ENCODE results near the gene PAPSS2.

PAPSS2 gene

DNA sequence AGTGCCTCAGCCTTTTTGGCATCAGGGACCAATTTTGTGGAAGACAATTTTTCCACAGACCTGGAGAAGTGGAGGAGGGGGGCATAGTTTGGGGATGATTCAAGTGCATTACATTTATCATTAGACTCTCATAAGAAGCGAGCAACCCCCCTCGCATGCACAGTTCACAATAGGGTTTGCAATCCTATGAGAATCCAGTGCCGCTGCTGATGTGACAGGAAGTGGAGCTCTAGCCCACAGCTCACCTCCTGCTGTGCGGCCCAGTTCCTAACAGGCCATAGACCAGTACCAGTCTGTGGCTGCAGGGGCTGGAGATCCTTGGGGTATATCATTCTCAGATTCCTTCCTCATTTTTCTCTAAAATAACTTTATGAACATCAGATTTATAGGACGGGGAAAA lies 107.6 kb downstream of the PAPSS2 start:
- DNase-seq (ENCODE audit: low spot score) = no peak
- in situ Hi-C loops (cut with MboI; ENCODE audit: low pct_unique_long_range_greater_than_20kb, low sequenced_read_pairs, unreplicated experiment) = no loop called here
- TF ChIP-seq, protein P1, sequence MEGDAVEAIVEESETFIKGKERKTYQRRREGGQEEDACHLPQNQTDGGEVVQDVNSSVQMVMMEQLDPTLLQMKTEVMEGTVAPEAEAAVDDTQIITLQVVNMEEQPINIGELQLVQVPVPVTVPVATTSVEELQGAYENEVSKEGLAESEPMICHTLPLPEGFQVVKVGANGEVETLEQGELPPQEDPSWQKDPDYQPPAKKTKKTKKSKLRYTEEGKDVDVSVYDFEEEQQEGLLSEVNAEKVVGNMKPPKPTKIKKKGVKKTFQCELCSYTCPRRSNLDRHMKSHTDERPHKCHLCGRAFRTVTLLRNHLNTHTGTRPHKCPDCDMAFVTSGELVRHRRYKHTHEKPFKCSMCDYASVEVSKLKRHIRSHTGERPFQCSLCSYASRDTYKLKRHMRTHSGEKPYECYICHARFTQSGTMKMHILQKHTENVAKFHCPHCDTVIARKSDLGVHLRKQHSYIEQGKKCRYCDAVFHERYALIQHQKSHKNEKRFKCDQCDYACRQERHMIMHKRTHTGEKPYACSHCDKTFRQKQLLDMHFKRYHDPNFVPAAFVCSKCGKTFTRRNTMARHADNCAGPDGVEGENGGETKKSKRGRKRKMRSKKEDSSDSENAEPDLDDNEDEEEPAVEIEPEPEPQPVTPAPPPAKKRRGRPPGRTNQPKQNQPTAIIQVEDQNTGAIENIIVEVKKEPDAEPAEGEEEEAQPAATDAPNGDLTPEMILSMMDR (IDR thresholded peaks at IDR 0.05; ENCODE audit: extremely low read depth, insufficient read depth, missing control alignments) = no peak

DNA sequence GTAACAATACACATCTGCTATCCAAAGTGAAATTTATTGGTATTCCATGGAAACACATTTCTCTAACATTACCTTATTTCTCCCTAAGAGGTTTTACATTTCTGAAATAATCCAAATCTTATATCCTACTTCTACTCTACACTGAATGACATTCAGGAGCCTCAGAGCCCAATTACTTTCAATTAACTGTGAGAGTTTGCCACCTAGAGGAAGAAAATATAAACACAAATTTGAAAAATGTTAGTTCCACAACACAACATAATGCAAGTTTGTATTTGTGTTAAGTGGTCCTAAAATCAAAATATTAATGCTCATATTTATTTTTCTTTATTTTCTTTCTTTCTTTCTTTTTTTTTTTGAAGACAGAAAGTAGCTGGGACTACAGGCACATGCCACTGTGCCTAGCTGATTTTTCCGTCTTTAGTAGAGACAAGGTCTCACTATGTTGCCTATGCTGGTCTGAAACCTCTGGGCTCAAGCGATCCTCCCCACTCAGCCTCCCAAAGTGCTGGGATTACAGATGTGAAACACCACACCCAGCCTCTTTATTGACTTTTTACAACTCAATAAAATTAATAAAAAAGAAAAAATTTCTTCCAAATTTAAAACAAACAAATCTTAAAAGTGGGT lies 112.3 kb downstream of the PAPSS2 start:
- in situ Hi-C loops (cut with MboI; ENCODE audit: low pct_unique_long_range_greater_than_20kb, low sequenced_read_pairs, unreplicated experiment) = no loop called here
- TF ChIP-seq, protein P1 (IDR thresholded peaks at IDR 0.05; ENCODE audit: extremely low read depth, insufficient read depth, missing control alignments) = peak; percentile 32
- DNase-seq (ENCODE audit: low spot score) = peak; percentile 14

DNA sequence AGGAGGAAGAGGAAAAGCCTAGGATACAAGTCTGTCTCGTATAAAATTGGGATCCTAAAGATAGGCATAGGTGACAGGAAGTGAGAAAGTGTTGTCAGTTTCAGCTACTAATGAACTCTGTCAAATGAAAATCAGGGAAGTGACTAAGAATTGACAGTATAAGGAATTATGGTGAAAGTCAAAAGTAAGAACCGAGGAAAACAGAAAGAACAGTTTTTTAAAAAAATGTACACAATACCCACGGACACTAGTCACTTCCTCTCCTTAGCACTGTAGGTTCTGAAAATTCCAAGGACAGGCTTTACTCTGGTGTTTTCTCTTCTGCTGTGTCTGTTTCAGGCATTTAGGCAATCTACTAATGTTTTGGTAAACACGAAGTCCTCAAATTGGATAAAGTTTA lies 116.1 kb downstream of the PAPSS2 start:
- TF ChIP-seq, protein P1 (IDR thresholded peaks at IDR 0.05; ENCODE audit: extremely low read depth, insufficient read depth, missing control alignments) = no peak
- in situ Hi-C loops (cut with MboI; ENCODE audit: low pct_unique_long_range_greater_than_20kb, low sequenced_read_pairs, unreplicated experiment) = no loop called here
- no peak for DNase-seq (ENCODE audit: low spot score)

DNA sequence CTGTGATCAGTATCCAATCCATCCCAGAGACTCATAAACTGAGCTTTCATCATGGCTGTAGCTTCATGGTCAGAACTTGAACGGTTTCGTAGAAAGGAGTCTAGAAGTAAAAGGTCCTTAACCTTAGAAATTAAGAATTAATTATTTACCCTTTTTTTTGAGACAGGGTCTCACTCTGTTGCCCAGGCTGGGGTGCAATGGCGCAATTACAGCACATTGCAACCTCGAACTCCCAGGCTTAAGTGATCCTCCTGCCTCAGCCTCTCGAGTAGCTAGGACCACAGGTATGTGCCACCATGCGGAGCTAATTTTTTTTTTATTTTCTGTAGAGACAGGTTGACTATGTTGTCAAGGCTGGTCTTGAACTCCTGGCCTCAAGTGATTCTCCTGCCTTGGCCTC lies 116.7 kb downstream of the PAPSS2 start:
- TF ChIP-seq, protein P1 (IDR thresholded peaks at IDR 0.05; ENCODE audit: extremely low read depth, insufficient read depth, missing control alignments) = no peak
- DNase-seq (ENCODE audit: low spot score) = no peak
- in situ Hi-C loops (cut with MboI; ENCODE audit: low pct_unique_long_range_greater_than_20kb, low sequenced_read_pairs, unreplicated experiment) = no loop called here

DNA sequence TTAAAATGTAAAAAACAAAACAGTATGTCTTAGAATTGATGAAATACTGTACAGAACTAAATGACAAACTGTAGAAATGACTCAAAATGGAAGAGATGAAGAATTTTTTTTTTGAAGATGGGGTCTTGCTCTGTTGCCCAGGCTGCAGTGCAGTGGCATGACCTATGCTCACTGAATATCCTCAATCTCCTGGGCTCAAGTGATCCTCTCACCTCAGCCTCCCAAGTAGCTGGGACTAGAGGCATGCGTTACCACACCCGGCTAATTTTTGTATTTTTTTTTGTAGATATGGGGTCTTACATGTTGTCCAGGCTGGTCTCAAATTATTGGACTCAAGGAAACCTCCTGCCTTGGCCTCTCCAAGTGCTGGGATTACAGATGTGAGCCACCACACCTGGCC lies 121.9 kb downstream of the PAPSS2 start:
- in situ Hi-C loops (cut with MboI; ENCODE audit: low pct_unique_long_range_greater_than_20kb, low sequenced_read_pairs, unreplicated experiment) = no loop called here
- TF ChIP-seq, protein P1 (IDR thresholded peaks at IDR 0.05; ENCODE audit: extremely low read depth, insufficient read depth, missing control alignments) = no peak
- DNase-seq (ENCODE audit: low spot score) = no peak

DNA sequence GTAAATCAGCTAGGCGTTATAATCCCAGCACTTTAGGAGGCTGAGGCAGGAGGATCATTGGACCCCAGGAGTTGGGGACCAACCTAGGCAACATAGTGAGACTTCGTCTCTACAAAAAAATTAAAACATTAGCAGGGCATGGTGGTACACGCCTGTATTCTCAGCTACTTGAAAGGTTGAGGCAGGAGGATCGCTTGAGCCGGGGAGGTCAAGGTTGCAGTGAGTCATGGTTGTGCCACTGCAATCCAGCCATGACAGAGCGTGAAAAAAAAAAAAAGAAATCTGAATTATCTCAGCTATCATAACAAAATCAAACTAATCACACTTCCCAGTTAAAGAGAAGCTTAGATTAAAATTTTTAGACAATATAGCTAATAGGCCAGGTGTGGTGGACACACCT lies 123.0 kb downstream of the PAPSS2 start:
- TF ChIP-seq, protein P1 (IDR thresholded peaks at IDR 0.05; ENCODE audit: extremely low read depth, insufficient read depth, missing control alignments) = no peak
- in situ Hi-C loops (cut with MboI; ENCODE audit: low pct_unique_long_range_greater_than_20kb, low sequenced_read_pairs, unreplicated experiment) = no loop called here
- no peak for DNase-seq (ENCODE audit: low spot score)

Measured in GM13977 (cell line).